DMS 273 treated with DMSO at 0.1 percent for 48 hours (cell line): ENCODE results near the gene MANSC1.
A peak's percentile ranks its signal among the peaks of the same experiment; 100 is the strongest.
"Not testable (repeated sequence)": the region's sequence is repeated elsewhere in the genome, so short reads cannot be mapped to it uniquely, and the experiment has no call there.

Experiments used
- DNase-seq: peaks from one replicate; lab custom pipeline; 2025; lab: John Stamatoyannopoulos, UW

The MANSC1 gene

GRCh38 chr12:12365446-12365802, 15.4 kb upstream of the MANSC1 start:
- no peak for DNase-seq

- DNase-seq, result no peak
Observed at GRCh38 chr12:12364787-12365445, 14.9 kb upstream of the MANSC1 start.

- DNase-seq, result no peak
Observed at GRCh38 chr12:12358528-12358927, 8.5 kb upstream of the MANSC1 start.

DNA sequence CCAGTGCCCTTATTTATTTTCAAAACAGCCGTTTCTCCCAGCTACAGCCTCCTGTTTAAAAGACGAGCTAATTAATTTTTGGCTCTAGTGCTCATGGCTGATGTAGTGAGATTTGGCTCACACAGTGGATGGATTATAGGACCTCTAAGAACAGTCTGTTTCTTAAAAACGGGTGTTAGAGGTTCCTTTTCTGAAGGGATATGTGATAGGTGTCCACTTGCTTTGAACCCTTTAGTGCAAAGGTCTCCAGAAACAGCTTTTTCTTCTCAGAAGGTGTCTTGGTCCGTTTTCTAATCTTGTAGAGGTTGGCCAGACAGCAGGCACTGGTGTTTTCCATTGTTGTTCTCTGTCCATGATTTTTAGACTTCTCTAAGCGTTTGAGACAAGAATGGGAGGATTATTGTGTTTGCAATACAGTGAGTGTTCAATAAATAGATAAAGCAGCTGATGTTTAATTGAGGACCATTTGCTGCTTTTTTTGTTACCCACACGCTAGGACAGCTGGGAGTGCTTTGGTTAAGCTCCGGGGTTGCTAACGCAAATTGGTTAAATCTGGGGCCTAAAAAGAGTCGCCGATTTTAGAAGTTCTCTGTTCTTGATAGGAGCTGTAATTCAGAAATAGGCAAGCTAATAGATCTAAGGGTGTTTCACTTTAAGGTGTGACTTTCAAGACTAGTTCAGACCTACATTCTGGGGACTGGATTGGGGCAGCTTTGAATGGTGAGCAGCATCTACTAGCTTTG, 7.8 kb upstream of the MANSC1 start:
- DNase-seq, result peak; percentile 9

DNA sequence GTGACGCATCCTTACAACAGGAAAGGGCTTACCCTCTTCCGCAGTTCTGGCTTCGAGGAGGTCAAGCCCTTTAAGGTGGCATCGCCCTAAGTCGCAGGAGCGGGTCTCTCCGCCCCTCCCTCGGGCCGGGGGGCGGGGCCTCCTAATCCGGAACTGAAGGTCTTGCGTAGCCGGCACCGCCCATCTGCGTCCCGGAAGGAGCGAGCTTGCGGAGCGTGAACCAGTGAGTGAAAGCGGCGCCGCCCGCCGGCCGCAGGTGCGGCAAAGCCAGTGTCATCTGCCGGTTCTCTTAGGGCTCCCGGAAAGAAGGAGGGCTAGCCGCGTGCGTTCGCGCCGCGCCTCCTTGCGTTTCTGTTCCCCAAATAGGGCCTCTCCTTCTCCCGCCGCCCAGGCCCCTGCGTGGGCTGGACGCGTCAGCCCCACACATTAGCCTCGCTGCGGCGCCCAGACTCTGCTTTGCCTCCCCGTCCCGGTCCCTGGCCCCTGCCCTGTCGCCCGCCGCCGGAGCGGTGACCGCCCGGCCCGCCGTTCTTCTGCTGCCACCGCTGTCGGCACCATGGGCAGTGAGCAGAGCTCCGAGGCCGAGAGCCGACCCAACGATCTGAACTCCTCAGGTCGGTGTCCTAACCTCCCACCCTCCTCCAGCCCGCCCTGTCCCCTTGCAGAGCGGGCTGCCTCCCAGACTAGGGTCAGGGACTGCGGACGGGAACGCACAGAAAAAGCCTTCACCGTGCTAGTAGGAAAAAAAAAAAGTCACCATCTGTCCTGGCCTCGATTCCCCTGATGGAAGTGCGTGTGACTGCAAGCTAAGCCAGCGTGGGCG, 7.1 kb upstream of the MANSC1 start, which contains the start of gene BORCS5:
Gene BORCS5 (plus strand): TSS at position 183 of the 823 bp plus-strand sequence. CDS start 374 bp downstream, at position 557.
- DNase-seq, result peak; percentile 72

DNA sequence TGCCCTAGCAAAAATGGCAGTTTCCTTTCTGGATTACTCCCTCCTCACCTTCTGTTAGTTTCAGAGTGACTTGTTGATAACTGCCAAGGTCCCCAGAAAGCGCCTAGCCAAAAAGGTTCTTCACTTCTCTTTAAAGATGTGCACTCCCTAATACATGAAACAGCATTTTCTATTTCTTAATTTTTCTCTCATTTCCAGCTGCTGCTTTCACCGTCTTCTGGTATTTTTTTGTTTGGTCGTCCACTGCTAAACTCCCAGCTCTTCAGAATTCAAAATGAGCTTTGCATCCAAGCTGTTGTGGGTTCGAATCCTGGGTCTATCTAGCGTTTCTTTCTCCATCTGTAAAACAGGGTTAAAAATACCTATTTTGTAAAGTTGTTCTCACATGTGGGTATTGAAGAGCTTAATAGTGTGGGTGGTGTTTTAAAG, 6.4 kb upstream of the MANSC1 start:
- DNase-seq, result no peak

DNA sequence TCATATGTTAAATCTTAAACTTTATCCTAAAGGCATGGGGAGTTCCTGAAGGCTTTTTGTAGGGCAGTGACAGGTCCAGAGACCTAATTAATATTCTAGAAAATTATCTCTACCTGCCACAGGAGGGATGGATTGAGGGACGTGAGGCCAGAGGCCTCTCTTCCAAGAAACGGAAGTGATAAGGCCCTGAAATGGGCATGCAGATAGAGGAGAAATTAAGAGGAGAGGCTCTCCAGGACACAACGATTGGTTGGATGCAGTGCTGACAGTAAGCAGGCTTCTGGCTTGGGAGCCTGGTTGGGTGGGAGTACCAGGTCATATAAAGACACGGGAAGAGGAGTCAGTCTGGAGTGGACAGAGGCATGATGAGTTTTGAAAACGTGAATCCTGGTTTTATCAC, 3.8 kb upstream of the MANSC1 start:
- DNase-seq, result no peak

DNA sequence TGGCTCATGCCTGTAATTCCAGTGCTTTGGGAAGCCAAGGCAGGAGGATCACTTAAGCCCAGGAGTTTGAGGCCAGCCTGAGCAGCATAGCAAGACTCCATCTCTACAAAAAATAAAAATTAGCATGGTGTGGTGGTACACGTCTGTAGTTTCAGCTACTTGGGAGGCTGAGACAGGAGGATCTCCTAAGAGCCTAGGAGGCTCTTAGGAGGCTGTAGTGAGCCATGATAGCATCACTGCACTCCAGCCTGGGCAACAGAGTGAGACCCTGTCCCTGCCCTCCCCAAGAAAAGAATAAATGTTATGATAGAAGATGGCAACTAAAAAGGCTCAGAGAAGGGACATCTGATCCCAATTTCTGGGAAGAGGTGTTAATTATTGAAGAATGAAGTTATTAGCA, 3.2 kb upstream of the MANSC1 start:
- DNase-seq, result no peak

GRCh38 chr12:12351468-12352185, 1.6 kb upstream of the MANSC1 start:
- not testable (repeated sequence) for DNase-seq

GRCh38 chr12:12350868-12351463, 924 bp upstream of the MANSC1 start:
- no peak for DNase-seq

GRCh38 chr12:12338527-12339168, 11.4 kb downstream of the MANSC1 start:
- no peak for DNase-seq

- DNase-seq, result no peak
Observed at GRCh38 chr12:12336511-12336910, 13.5 kb downstream of the MANSC1 start.

DNA sequence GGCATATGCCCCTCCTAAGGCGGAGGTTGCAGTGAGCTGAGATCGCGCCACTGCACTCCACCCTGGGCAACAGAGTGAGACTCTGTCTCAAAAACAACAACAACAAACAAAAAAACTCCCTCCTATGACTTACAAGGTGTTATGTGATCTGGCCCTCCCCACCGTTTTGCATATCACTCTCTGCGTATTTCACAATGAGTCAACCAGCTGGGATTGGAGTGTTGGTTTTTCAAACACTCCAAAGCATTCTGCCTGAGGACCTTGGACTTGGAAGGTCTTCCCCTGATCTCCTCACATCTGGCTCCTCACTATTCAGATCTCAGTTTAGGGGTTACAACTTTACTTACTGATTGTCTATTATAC, 14.0 kb downstream of the MANSC1 start:
- DNase-seq, result no peak

DNA sequence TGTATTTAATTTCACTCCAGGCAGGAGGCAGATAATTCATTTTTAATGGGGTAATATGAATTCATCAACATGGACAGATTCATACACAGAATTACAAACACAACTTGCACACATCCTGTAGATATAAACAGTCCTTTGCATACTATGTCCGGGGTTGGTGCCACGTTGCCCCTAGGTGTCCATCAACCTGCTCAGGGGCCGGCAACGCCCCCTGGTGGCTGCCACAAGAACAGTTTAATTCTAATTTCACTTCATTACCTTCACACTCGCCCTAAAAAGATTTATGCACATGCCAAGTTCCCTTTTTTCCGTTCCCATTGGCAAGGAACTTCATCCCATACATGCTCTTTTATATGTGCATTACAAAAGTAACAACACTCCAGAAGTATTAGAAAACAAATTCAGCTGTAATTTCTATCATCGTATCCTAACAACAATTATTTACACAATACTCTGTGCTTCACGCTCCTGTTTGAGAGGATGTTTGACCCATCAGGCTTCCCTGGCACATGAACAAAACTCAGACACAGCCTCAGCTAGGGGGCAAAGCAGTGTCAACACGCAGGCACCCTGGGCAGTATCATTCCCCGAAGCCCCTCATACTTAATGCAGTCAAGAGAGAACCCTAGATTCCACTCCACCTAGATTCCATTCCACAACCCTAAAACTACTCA, 15.5 kb downstream of the MANSC1 start:
- DNase-seq, result no peak

DNA sequence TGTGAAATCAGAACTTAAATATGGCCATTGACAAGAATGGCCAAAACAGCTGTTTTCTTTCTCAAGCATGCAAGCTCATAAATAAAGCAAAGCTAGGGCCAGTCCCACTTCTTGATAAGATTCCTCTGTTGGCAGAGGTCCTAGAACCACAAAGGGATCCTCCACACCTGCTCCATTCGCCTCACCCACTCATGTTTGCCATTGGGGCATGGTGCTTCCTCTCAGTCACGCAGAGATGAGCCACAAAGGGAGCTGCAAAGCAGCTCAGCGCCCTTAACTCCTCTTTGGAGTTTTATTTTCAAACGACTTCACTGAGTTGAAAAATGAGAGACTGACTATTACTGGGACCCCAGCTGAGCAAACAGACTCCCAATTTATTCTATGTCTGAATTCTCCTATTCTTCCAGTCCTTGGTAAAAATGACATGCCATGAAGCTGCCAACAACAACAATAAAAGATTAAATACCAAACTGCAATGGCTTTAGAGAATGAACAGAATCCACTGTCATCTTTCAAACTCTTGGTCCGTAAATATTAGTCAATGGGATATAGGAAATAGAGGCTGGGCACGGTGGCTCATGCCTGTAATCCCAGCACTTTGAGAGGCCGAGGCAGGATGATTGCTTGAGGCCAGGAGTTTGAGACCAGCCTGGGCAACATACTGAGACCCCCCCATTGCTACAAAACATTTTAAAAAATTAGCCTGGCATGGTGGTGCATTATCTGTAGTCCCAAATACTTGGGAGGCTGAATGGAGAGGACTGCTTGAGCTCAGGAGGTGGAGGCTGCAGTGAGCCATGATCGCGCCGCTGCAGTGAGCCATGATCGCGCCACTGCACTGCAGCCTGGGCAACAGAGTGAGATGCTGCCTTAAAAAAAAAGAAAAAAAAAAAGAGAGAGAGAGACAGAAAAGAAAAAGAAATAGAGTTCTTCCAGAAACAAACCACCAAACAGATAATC, 16.4 kb downstream of the MANSC1 start:
- DNase-seq, result no peak

- no peak for DNase-seq
Observed at GRCh38 chr12:12331896-12332295, 18.1 kb downstream of the MANSC1 start.

DNA sequence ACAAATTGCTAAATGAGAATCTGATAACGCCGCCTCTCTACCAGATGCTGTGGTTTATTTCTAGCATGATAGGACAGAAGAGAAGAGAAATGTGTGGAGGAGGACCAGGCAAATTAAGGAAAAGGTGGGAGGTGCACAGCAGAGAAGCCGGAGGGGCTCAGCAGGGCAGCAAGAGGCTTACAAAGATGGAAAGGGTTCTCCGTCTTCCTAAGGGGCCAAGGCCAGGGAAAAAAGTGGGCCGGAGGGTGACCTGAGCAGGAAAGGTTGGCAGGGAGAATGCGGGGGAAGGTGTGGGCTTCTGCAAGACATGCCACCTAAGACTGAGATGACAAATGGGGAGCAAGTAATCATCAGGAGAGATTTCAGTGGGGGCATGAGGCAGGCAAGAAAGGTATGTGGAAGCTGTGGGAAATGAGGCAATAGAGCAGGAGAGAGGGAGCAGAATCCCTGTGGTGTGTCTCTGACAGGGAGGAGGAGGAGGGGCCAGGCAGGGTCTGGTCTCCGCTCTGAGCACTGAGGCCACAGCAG, 18.7 kb downstream of the MANSC1 start:
- DNase-seq, result no peak

DNA sequence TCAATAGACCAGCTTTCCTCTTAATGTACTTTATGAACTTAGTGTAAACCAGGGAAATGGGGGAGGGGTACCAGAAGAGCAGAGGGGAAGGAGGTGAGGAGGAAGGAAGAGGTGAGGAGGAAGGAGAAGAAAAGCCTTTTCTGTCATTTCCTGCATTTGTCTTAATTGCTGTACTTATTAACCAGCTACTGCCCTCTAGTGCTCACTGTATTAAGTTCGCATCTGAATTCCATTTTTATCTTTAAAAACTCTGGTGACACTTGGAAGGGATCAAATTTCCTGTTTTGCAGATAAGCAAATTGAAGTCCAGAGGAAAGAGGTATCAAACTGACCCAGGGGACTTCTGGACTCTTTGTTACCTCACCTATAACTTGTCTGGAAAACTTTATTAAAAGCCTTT, 22.2 kb downstream of the MANSC1 start:
- DNase-seq, result peak; percentile 25

- no peak for DNase-seq
Observed at GRCh38 chr12:12326262-12326661, 23.8 kb downstream of the MANSC1 start.
